ENCODE measurements around the gene NEO1. TPM values are rescaled to one million over a fixed set of nuclear protein-coding genes. Genes with fewer than 3 reads are reported as not detected.

NEO1 gene
- total RNA-seq, 1 donor from 2014 or later = 30.3 TPM

- Mint-ChIP-seq H3K27ac (ENCODE audit: unreplicated experiment) (no peak overlapping the region), H3K9me3 (ENCODE audit: unreplicated experiment) (no peaks in the 10 kb centered on the region), H3K36me3 (ENCODE audit: low read depth, unreplicated experiment) (no peaks in the 10 kb centered on the region), H3K4me1 (ENCODE audit: low read depth, unreplicated experiment) (peaks cover 5% of the 10 kb centered on the region), H3K4me3 (ENCODE audit: unreplicated experiment) (no peak overlapping the region), H3K27me3 (ENCODE audit: low read depth, unreplicated experiment) (peaks cover 18% of the 10 kb centered on the region)
- no peak overlapping the region for H3K27ac ChIP-seq (ENCODE audit: low read depth, low read length)
- H3K4me3 ChIP-seq (ENCODE audit: insufficient read depth, low read depth, low read length) = no peak overlapping the region
- no peak for DNase-seq (ENCODE audit: low read depth)
- peaks cover 2% of the 10 kb centered on the region for H3K27me3 ChIP-seq (ENCODE audit: insufficient read depth, low read length)
- H3K9me3 ChIP-seq (ENCODE audit: insufficient read depth, low read depth, low read length) = no peaks in the 10 kb centered on the region
- no peak overlapping the region for H3K4me2 ChIP-seq (ENCODE audit: low read length)
- H2AFZ ChIP-seq (ENCODE audit: low read depth, low read length) = no peak overlapping the region
- H4K20me1 ChIP-seq (ENCODE audit: insufficient read depth, low read length) = no peaks in the 10 kb centered on the region
- H3K36me3 ChIP-seq (ENCODE audit: insufficient read depth, low read length) = no peaks in the 10 kb centered on the region
- H3K4me1 ChIP-seq (ENCODE audit: insufficient read depth, low read length) = no peaks in the 10 kb centered on the region
- no peak overlapping the region for H3K9ac ChIP-seq (ENCODE audit: low read length)
- no peaks in the 10 kb centered on the region for H3K79me2 ChIP-seq (ENCODE audit: insufficient read depth, low read length)
- FAIRE-seq = no peak
- TF ChIP-seq CTCF (IDR thresholded peaks at IDR 0.05; ENCODE audit: insufficient read depth, low read depth, low read length) = no peak
- TF ChIP-seq EZH2 (IDR thresholded peaks at IDR 0.05; ENCODE audit: insufficient read depth, low read length) = no peak
These were observed 22.1 kb upstream of the NEO1 start for GRCh38 chr15:73030122-73030679.

- Mint-ChIP-seq H3K27ac (ENCODE audit: unreplicated experiment) (no peak overlapping the region), H3K36me3 (ENCODE audit: low read depth, unreplicated experiment) (no peaks in the 10 kb centered on the region), H3K27me3 (ENCODE audit: low read depth, unreplicated experiment) (peaks cover 15% of the 10 kb centered on the region), H3K4me3 (ENCODE audit: unreplicated experiment) (no peak overlapping the region), H3K9me3 (ENCODE audit: unreplicated experiment) (no peaks in the 10 kb centered on the region), H3K4me1 (ENCODE audit: low read depth, unreplicated experiment) (peaks cover 5% of the 10 kb centered on the region)
- Histone ChIP-seq H3K27ac (ENCODE audit: low read depth, low read length) (no peak overlapping the region), H2AFZ (ENCODE audit: low read depth, low read length) (no peak overlapping the region), H3K36me3 (ENCODE audit: insufficient read depth, low read length) (no peaks in the 10 kb centered on the region), H3K27me3 (ENCODE audit: insufficient read depth, low read length) (peaks cover 2% of the 10 kb centered on the region), H3K4me2 (ENCODE audit: low read length) (no peak overlapping the region), H3K79me2 (ENCODE audit: insufficient read depth, low read length) (no peaks in the 10 kb centered on the region), H3K4me1 (ENCODE audit: insufficient read depth, low read length) (no peaks in the 10 kb centered on the region), H3K9me3 (ENCODE audit: insufficient read depth, low read depth, low read length) (no peaks in the 10 kb centered on the region), H3K4me3 (ENCODE audit: insufficient read depth, low read depth, low read length) (no peak overlapping the region), H3K9ac (ENCODE audit: low read length) (no peak overlapping the region), H4K20me1 (ENCODE audit: insufficient read depth, low read length) (no peaks in the 10 kb centered on the region)
- FAIRE-seq (no peak), DNase-seq (ENCODE audit: low read depth) (no peak)
- no peak for TF ChIP-seq CTCF (IDR thresholded peaks at IDR 0.05; ENCODE audit: insufficient read depth, low read depth, low read length)
- TF ChIP-seq EZH2 (IDR thresholded peaks at IDR 0.05; ENCODE audit: insufficient read depth, low read length) = no peak
These were observed 20.6 kb upstream of the NEO1 start for GRCh38 chr15:73031648-73032047.

GRCh38 chr15:73033611-73034010 is 18.7 kb upstream of the NEO1 start:
- Histone ChIP-seq H3K27me3 (ENCODE audit: insufficient read depth, low read length) (peaks cover 2% of the 10 kb centered on the region), H3K9me3 (ENCODE audit: insufficient read depth, low read depth, low read length) (no peaks in the 10 kb centered on the region), H3K27ac (ENCODE audit: low read depth, low read length) (no peak overlapping the region), H3K4me2 (ENCODE audit: low read length) (no peak overlapping the region), H3K79me2 (ENCODE audit: insufficient read depth, low read length) (no peaks in the 10 kb centered on the region), H2AFZ (ENCODE audit: low read depth, low read length) (no peak overlapping the region), H3K9ac (ENCODE audit: low read length) (no peak overlapping the region), H4K20me1 (ENCODE audit: insufficient read depth, low read length) (no peaks in the 10 kb centered on the region), H3K4me3 (ENCODE audit: insufficient read depth, low read depth, low read length) (no peak overlapping the region), H3K4me1 (ENCODE audit: insufficient read depth, low read length) (no peaks in the 10 kb centered on the region), H3K36me3 (ENCODE audit: insufficient read depth, low read length) (no peaks in the 10 kb centered on the region)
- no peaks in the 10 kb centered on the region for H3K36me3 Mint-ChIP-seq (ENCODE audit: low read depth, unreplicated experiment)
- TF ChIP-seq EZH2 (IDR thresholded peaks at IDR 0.05; ENCODE audit: insufficient read depth, low read length) = no peak
- no peak for TF ChIP-seq CTCF (IDR thresholded peaks at IDR 0.05; ENCODE audit: insufficient read depth, low read depth, low read length)
- DNase-seq (ENCODE audit: low read depth) = no peak
- peaks cover 5% of the 10 kb centered on the region for H3K4me1 Mint-ChIP-seq (ENCODE audit: low read depth, unreplicated experiment)
- no peak overlapping the region for H3K27ac Mint-ChIP-seq (ENCODE audit: unreplicated experiment)
- H3K9me3 Mint-ChIP-seq (ENCODE audit: unreplicated experiment) = no peaks in the 10 kb centered on the region
- H3K27me3 Mint-ChIP-seq (ENCODE audit: low read depth, unreplicated experiment) = peaks cover 20% of the 10 kb centered on the region
- no peak for FAIRE-seq
- no peak overlapping the region for H3K4me3 Mint-ChIP-seq (ENCODE audit: unreplicated experiment)
